Glomerular endothelial cell (primary cell): ENCODE data around the gene CLHC1. TPM values are rescaled to one million over a fixed set of nuclear protein-coding genes. Genes with fewer than 3 reads are reported as not detected.

ENCODE experiments used
- DNase-seq: peaks from one replicate; pipeline ENCODE4 v3.0.0-alpha.2; 2011; ENCODE audit warnings: low read depth, low spot score; ENCODE audit errors: extremely low read depth
- total RNA-seq: library from RNA; depleted of rRNA; stranded (reverse); fragments of >200 nt; gene quantifications from 2 replicates; pipeline ENCODE4 v1.2.3, GENCODE V29; 2015

CLHC1 gene
- total RNA-seq, 1 donor from 2014 or later = 4.8 TPM

- DNase-seq = no peak
Measured at GRCh38 chr2:55173438-55174054, 58.5 kb downstream of the CLHC1 start.

- no peak for DNase-seq
Measured at GRCh38 chr2:55169915-55170314, 62.2 kb downstream of the CLHC1 start.

GRCh38 chr2:55169359-55169758 is 62.7 kb downstream of the CLHC1 start:
- no peak for DNase-seq

- DNase-seq = no peak
Measured at GRCh38 chr2:55168221-55169154, 63.6 kb downstream of the CLHC1 start.

GRCh38 chr2:55165626-55166025 is 66.5 kb downstream of the CLHC1 start:
- no peak for DNase-seq

GRCh38 chr2:55164534-55165480 is 67.3 kb downstream of the CLHC1 start:
- no peak for DNase-seq

- no peak for DNase-seq
Measured at GRCh38 chr2:55163941-55164390, 68.1 kb downstream of the CLHC1 start.

- DNase-seq = no peak
Measured at GRCh38 chr2:55163274-55163721, 68.8 kb downstream of the CLHC1 start.

- DNase-seq = no peak
Measured at GRCh38 chr2:55162284-55163006, 69.6 kb downstream of the CLHC1 start.

GRCh38 chr2:55161295-55162210 is 70.5 kb downstream of the CLHC1 start:
- no peak for DNase-seq

GRCh38 chr2:55160422-55160821 is 71.7 kb downstream of the CLHC1 start:
- DNase-seq = no peak

- no peak for DNase-seq
Measured at GRCh38 chr2:55159752-55160151, 72.3 kb downstream of the CLHC1 start.

- no peak for DNase-seq
Measured at GRCh38 chr2:55159037-55159651, 72.9 kb downstream of the CLHC1 start.

GRCh38 chr2:55158111-55158814 is 73.8 kb downstream of the CLHC1 start:
- DNase-seq = no peak

GRCh38 chr2:55157474-55157884 is 74.6 kb downstream of the CLHC1 start:
- no peak for DNase-seq

GRCh38 chr2:55156984-55157383 is 75.1 kb downstream of the CLHC1 start:
- no peak for DNase-seq

- DNase-seq = no peak
Measured at GRCh38 chr2:55156326-55156725, 75.8 kb downstream of the CLHC1 start.

GRCh38 chr2:55155764-55156281 is 76.3 kb downstream of the CLHC1 start:
- DNase-seq = no peak
